AG10803 (cell line): Measurements from ENCODE around the gene WDR1.

Experiments used
- DNase-seq: peaks from one replicate; pipeline ENCODE4 v3.0.0; 2010; ENCODE audit warnings: low read depth
- H3K4me3 ChIP-seq: 2 replicates; pipeline ENCODE4 v1.5.1; 2011; ENCODE audit warnings: mild to moderate bottlenecking, low read length, control low read depth
- CTCF ChIP-seq: conservative IDR thresholded peaks from 2 replicates; pipeline ENCODE4 v1.5.1; 2011; ENCODE audit warnings: mild to moderate bottlenecking, low read length, control low read depth, inconsistent platforms

The WDR1 gene

GRCh38 chr4:10102474-10103332 lies 13.9 kb downstream of the WDR1 start:
- DNase-seq, result no peak
- H3K4me3 ChIP-seq, result no peak overlapping the region
- no peak for TF ChIP-seq CTCF

GRCh38 chr4:10101671-10102473 lies 14.7 kb downstream of the WDR1 start:
- H3K4me3 ChIP-seq, result no peak overlapping the region
- DNase-seq, result peak; percentile 48
- TF ChIP-seq CTCF, result no peak

GRCh38 chr4:10100734-10101216 lies 15.8 kb downstream of the WDR1 start:
- H3K4me3 ChIP-seq, result no peak overlapping the region
- TF ChIP-seq CTCF, result no peak
- no peak for DNase-seq

GRCh38 chr4:10099499-10100325 lies 16.9 kb downstream of the WDR1 start:
- no peak for TF ChIP-seq CTCF
- no peak overlapping the region for H3K4me3 ChIP-seq
- DNase-seq, result no peak

- TF ChIP-seq CTCF, result no peak
- DNase-seq, result peak; percentile 53
- no peak overlapping the region for H3K4me3 ChIP-seq
Measured at GRCh38 chr4:10098780-10099160, 17.8 kb downstream of the WDR1 start.

- no peak for DNase-seq
- H3K4me3 ChIP-seq, result no peak overlapping the region
- no peak for TF ChIP-seq CTCF
Measured at GRCh38 chr4:10097906-10098779, 18.5 kb downstream of the WDR1 start.
